Measurements from ENCODE around the gene RNU7-1. TPM values are rescaled to one million over a fixed set of nuclear protein-coding genes. Genes with fewer than 3 reads are reported as not detected.

RNU7-1 gene
- total RNA-seq, 1 experiment from 2014 or later = not detected

DNA sequence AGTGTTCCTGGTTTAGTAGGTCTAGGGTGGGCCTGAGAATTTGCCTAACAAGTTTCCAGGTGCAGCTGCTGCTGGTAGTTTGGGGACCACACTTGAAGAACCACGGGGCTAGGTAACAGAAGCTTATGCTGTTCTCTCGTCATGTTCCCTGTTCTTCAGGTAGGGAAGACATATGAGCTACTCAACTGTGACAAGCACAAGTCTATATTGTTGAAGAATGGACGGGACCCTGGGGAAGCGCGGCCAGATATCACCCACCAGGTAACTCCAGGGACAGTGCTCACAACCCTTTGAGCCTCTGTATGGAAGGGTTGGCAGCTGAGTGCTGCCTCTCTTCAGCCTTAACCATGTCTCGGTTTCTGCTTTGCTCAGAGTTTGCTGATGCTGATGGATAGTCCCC lies 30.6 kb downstream of the RNU7-1 start (continued):
- TF ChIP-seq ZMAT4 (CRISPR knock-in tag; IDR thresholded peaks at IDR 0.05) (no peak), TEAD1 (CRISPR knock-in tag; IDR thresholded peaks at IDR 0.05) (no peak), ZNF317 (CRISPR knock-in tag; IDR thresholded peaks at IDR 0.05; ENCODE audit: borderline replicate concordance, low read depth) (no peak), FOXP4 (CRISPR knock-in tag; IDR thresholded peaks at IDR 0.05) (no peak), JUN (CRISPR knock-in tag; IDR thresholded peaks at IDR 0.05) (no peak), OVOL2 (CRISPR knock-in tag; IDR thresholded peaks at IDR 0.05; ENCODE audit: borderline replicate concordance) (no peak), NR1H2 (CRISPR knock-in tag; IDR thresholded peaks at IDR 0.05) (no peak)
- TF ChIP-seq, protein P1, sequence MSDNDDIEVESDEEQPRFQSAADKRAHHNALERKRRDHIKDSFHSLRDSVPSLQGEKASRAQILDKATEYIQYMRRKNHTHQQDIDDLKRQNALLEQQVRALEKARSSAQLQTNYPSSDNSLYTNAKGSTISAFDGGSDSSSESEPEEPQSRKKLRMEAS (CRISPR knock-in tag; IDR thresholded peaks at IDR 0.05) = no peak
- TF ChIP-seq, protein P2, sequence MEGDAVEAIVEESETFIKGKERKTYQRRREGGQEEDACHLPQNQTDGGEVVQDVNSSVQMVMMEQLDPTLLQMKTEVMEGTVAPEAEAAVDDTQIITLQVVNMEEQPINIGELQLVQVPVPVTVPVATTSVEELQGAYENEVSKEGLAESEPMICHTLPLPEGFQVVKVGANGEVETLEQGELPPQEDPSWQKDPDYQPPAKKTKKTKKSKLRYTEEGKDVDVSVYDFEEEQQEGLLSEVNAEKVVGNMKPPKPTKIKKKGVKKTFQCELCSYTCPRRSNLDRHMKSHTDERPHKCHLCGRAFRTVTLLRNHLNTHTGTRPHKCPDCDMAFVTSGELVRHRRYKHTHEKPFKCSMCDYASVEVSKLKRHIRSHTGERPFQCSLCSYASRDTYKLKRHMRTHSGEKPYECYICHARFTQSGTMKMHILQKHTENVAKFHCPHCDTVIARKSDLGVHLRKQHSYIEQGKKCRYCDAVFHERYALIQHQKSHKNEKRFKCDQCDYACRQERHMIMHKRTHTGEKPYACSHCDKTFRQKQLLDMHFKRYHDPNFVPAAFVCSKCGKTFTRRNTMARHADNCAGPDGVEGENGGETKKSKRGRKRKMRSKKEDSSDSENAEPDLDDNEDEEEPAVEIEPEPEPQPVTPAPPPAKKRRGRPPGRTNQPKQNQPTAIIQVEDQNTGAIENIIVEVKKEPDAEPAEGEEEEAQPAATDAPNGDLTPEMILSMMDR (IDR thresholded peaks at IDR 0.05) = no peak

GRCh38 chr12:6975297-6976032 lies 31.8 kb downstream of the RNU7-1 start:
- Mint-ChIP-seq H3K36me3 (peaks cover 60% of the 10 kb centered on the region), H3K27me3 (ENCODE audit: low read depth) (no peaks in the 10 kb centered on the region), H3K27ac (no peak overlapping the region), H3K9me3 (no peaks in the 10 kb centered on the region), H3K4me3 (no peak overlapping the region), H3K4me1 (peaks cover 10% of the 10 kb centered on the region)
- DNase-seq (ENCODE audit: low spot score) (no peak), ATAC-seq (no peak)
- ChIA-PET POLR2A (interaction anchor here (0.7 to 1.2 kb wide), 3 partner anchors 30 to 102 kb away, joined by 3 read pairs; partner anchors contain the start of genes LPCAT3 and SPSB2), CTCF (interaction anchor here (1.2 to 1.8 kb wide), 3 partner anchors 13 to 103 kb away, joined by 4 to 5 read pairs (median 4); partner anchors contain the start of gene SPSB2)
- TF ChIP-seq, protein P3, sequence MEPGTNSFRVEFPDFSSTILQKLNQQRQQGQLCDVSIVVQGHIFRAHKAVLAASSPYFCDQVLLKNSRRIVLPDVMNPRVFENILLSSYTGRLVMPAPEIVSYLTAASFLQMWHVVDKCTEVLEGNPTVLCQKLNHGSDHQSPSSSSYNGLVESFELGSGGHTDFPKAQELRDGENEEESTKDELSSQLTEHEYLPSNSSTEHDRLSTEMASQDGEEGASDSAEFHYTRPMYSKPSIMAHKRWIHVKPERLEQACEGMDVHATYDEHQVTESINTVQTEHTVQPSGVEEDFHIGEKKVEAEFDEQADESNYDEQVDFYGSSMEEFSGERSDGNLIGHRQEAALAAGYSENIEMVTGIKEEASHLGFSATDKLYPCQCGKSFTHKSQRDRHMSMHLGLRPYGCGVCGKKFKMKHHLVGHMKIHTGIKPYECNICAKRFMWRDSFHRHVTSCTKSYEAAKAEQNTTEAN (CRISPR knock-in tag; IDR thresholded peaks at IDR 0.05) = no peak
- TF ChIP-seq, protein P4, sequence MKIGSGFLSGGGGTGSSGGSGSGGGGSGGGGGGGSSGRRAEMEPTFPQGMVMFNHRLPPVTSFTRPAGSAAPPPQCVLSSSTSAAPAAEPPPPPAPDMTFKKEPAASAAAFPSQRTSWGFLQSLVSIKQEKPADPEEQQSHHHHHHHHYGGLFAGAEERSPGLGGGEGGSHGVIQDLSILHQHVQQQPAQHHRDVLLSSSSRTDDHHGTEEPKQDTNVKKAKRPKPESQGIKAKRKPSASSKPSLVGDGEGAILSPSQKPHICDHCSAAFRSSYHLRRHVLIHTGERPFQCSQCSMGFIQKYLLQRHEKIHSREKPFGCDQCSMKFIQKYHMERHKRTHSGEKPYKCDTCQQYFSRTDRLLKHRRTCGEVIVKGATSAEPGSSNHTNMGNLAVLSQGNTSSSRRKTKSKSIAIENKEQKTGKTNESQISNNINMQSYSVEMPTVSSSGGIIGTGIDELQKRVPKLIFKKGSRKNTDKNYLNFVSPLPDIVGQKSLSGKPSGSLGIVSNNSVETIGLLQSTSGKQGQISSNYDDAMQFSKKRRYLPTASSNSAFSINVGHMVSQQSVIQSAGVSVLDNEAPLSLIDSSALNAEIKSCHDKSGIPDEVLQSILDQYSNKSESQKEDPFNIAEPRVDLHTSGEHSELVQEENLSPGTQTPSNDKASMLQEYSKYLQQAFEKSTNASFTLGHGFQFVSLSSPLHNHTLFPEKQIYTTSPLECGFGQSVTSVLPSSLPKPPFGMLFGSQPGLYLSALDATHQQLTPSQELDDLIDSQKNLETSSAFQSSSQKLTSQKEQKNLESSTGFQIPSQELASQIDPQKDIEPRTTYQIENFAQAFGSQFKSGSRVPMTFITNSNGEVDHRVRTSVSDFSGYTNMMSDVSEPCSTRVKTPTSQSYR (CRISPR knock-in tag; IDR thresholded peaks at IDR 0.05) = no peak

- DNase-seq (ENCODE audit: low spot score) (no peak), ATAC-seq (no peak)
- no peak overlapping the region for H3K4me3 Mint-ChIP-seq
- H3K4me1 Mint-ChIP-seq = peaks cover 7% of the 10 kb centered on the region
- H3K27me3 Mint-ChIP-seq (ENCODE audit: low read depth) = no peaks in the 10 kb centered on the region
- POLR2A ChIA-PET = interaction anchor here (1.1 kb wide), 1 partner anchor 31 kb away, joined by 3 read pairs; no protein-coding TSS in a partner anchor
- no peak overlapping the region; the same call in 1 of the 2 replicates for H3K27ac Mint-ChIP-seq
- no peaks in the 10 kb centered on the region for H3K9me3 Mint-ChIP-seq
- CTCF ChIA-PET = interaction anchor here (0.5 to 1.6 kb wide), 3 partner anchors 44 to 131 kb away, joined by 3 to 4 read pairs (median 4); no protein-coding TSS in a partner anchor
- peaks cover 69% of the 10 kb centered on the region for H3K36me3 Mint-ChIP-seq
- TF ChIP-seq ARID4B (CRISPR knock-in tag; IDR thresholded peaks at IDR 0.05; ENCODE audit: borderline replicate concordance) (no peak), ZNF423 (CRISPR knock-in tag; IDR thresholded peaks at IDR 0.05) (no peak), ATF3 (CRISPR knock-in tag; conservative IDR thresholded peaks at IDR 0.05) (no peak)
Measured at GRCh38 chr12:6977653-6978052, 34.0 kb downstream of the RNU7-1 start.

Measured in WTC11 (cell line).